GM12872 (cell line): ENCODE results near the gene VGLL2.

Experiments used
- CTCF ChIP-seq: IDR thresholded peaks from 3 replicates; pipeline ENCODE4 v1.5.1; 2011; ENCODE audit warnings: low read depth, mild to moderate bottlenecking, low read length, moderate library complexity; ENCODE audit not compliant: insufficient read depth

The VGLL2 gene

GRCh38 chr6:117232196-117232595 lies 33.2 kb upstream of the VGLL2 start:
- no peak for TF ChIP-seq CTCF

GRCh38 chr6:117233145-117233544 lies 32.2 kb upstream of the VGLL2 start:
- no peak for TF ChIP-seq CTCF

- no peak for TF ChIP-seq CTCF
Observed at GRCh38 chr6:117237561-117237960, 27.8 kb upstream of the VGLL2 start.

GRCh38 chr6:117253785-117254184 lies 11.6 kb upstream of the VGLL2 start:
- TF ChIP-seq CTCF: no peak

- TF ChIP-seq CTCF: no peak
Observed at GRCh38 chr6:117262799-117263198, 2.6 kb upstream of the VGLL2 start.

- no peak for TF ChIP-seq CTCF
Observed at GRCh38 chr6:117263353-117263927, 1.9 kb upstream of the VGLL2 start.

GRCh38 chr6:117264369-117264691 lies 1.0 kb upstream of the VGLL2 start:
- no peak for TF ChIP-seq CTCF
